Lower lobe of right lung (tissue), 2 donors: ENCODE data around the gene SPATA12. TPM values are rescaled to one million over a fixed set of nuclear protein-coding genes. Genes with fewer than 3 reads are reported as not detected.
A peak's percentile ranks its signal among the peaks of the same experiment; 100 is the strongest.

Experiments
- ATAC-seq, 2 donors: fragments of 200-7000 bp; cut with Tn5 transposase; one replicate each; pipeline ENCODE4 v1.9.1; 2020 to 2022; ENCODE audit warnings: mild to moderate bottlenecking in 2 of 2, moderate library complexity in 2 of 2
- DNase-seq: peaks from one replicate; pipeline ENCODE4 v3.0.0-alpha.2; 2020
- H3K27ac ChIP-seq: fragments of 200-600 bp; one replicate; pipeline ENCODE4 v1.8.0; 2022
- H3K27me3 ChIP-seq: fragments of 200-600 bp; one replicate; pipeline ENCODE4 v1.8.0; 2022; ENCODE audit warnings: low read depth
- H3K36me3 ChIP-seq: fragments of 200-600 bp; one replicate; pipeline ENCODE4 v1.8.0; 2022; ENCODE audit warnings: mild to moderate bottlenecking
- H3K4me1 ChIP-seq: fragments of 200-600 bp; one replicate; pipeline ENCODE4 v1.8.0; 2022
- H3K4me3 ChIP-seq: fragments of 200-600 bp; one replicate; pipeline ENCODE4 v1.8.0; 2022; ENCODE audit warnings: mild to moderate bottlenecking
- H3K9me3 ChIP-seq: fragments of 200-600 bp; one replicate; pipeline ENCODE4 v1.8.0; 2022
- CTCF ChIP-seq: fragments of 200-600 bp; IDR thresholded peaks from one replicate; pipeline ENCODE4 v1.8.0; 2022; ENCODE audit warnings: antibody characterized with exemption, mild to moderate bottlenecking
- intact Hi-C: fragments of 100-400 bp; cut with DNase I; formaldehyde crosslinking; loops from one replicate; pipeline ENCODE4 v1.11.0; 2022
- total RNA-seq: library from RNA; stranded (reverse); fragmentation: NEBNext Ultra II Directional; extraction: Animal tissue kit (Norgen Biotek cat#: 25700); gene quantifications from one replicate; pipeline ENCODE4 v1.2.1, GENCODE V29; 2021
- donor health status: DM: no; HTN: yes; CAD: no; lungs with severe emphysema.

Gene SPATA12
- total RNA-seq, 1 donor from 2014 or later, result 0.15 TPM

- peaks cover 17% of the 10 kb centered on the region for H3K4me1 ChIP-seq
- H3K4me3 ChIP-seq, result no peak overlapping the region
- no peak overlapping the region for H3K27ac ChIP-seq
- intact Hi-C loops, result no loop called here
- no peak for TF ChIP-seq CTCF
- no peak for DNase-seq
- no peaks in the 10 kb centered on the region for H3K36me3 ChIP-seq
- no peaks in the 10 kb centered on the region for H3K9me3 ChIP-seq
- peak; percentile 64 to 87 for ATAC-seq
- H3K27me3 ChIP-seq, result no peaks in the 10 kb centered on the region
These were observed 8.1 kb downstream of the SPATA12 start for GRCh38 chr3:57068437-57069089.

DNA sequence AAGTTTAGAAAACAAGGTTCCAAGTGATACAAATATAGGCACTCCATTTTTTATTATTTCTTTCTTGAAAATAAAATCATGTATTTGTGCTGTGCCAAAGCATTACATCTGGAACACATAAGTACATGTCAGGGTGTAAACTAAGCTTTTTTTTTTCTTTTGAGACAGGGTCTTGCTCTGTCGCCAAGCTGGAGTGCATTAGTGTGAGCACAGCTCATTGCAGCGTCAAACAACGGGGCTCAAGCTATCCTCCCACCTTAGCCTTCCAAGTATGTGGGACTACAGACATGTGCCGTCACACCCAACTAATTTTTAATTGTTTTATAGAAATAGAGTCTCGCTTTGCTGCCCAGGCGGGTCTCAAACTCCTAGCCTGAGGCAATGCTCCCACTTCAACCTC, 9.0 kb downstream of the SPATA12 start:
- DNase-seq (no peak), ATAC-seq (no peak)
- peaks cover 8% of the 10 kb centered on the region for H3K4me1 ChIP-seq
- no peak overlapping the region for H3K27ac ChIP-seq
- TF ChIP-seq CTCF, result no peak
- no peak overlapping the region for H3K4me3 ChIP-seq
- intact Hi-C loops, result no loop called here
- H3K27me3 ChIP-seq, result no peaks in the 10 kb centered on the region
- H3K9me3 ChIP-seq, result no peaks in the 10 kb centered on the region
- no peaks in the 10 kb centered on the region for H3K36me3 ChIP-seq

GRCh38 chr3:57073628-57074027, 13.2 kb downstream of the SPATA12 start:
- H3K27ac ChIP-seq, result no peak overlapping the region
- ATAC-seq, result no peak
- no peak overlapping the region for H3K4me3 ChIP-seq
- no peaks in the 10 kb centered on the region for H3K9me3 ChIP-seq
- TF ChIP-seq CTCF, result no peak
- H3K36me3 ChIP-seq, result no peaks in the 10 kb centered on the region
- intact Hi-C loops, result no loop called here
- peaks cover 7% of the 10 kb centered on the region for H3K27me3 ChIP-seq
- peaks cover 9% of the 10 kb centered on the region for H3K4me1 ChIP-seq
- no peak for DNase-seq

GRCh38 chr3:57074135-57074534, 13.7 kb downstream of the SPATA12 start:
- no peak for DNase-seq
- peaks cover 9% of the 10 kb centered on the region for H3K4me1 ChIP-seq
- ATAC-seq, result no peak
- intact Hi-C loops, result no loop called here
- H3K27me3 ChIP-seq, result peaks cover 7% of the 10 kb centered on the region
- H3K27ac ChIP-seq, result no peak overlapping the region
- H3K36me3 ChIP-seq, result no peaks in the 10 kb centered on the region
- H3K9me3 ChIP-seq, result no peaks in the 10 kb centered on the region
- TF ChIP-seq CTCF, result no peak
- no peak overlapping the region for H3K4me3 ChIP-seq

DNA sequence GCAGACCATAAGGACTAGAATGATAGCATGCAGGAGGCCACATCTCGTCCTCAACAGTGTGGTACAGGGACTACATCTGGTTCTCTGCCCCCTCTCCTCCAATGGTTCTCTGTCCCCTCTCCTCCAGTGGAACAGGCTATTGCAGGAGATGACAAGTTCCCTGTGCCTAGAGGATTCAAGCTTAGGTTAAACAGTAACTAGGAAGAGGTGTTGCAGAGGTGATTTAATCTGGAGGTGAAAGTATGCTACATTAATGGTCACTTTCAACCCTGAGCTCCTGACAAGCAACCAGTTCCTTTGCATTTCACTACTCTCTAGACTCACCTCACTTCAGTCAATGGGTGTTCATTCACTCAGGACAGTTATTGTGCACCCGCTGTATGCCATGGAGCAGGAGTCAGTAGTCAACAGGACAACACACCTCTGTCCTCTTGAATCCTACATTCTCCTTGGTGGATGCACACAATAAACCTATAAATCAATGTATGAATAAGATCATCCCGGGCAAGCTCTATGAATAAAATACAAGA, 16.0 kb downstream of the SPATA12 start:
- H3K27ac ChIP-seq, result no peak overlapping the region
- H3K36me3 ChIP-seq, result no peaks in the 10 kb centered on the region
- no peak overlapping the region for H3K4me3 ChIP-seq
- peaks cover 9% of the 10 kb centered on the region for H3K4me1 ChIP-seq
- DNase-seq, result no peak
- intact Hi-C loops, result no loop called here
- H3K9me3 ChIP-seq, result no peaks in the 10 kb centered on the region
- TF ChIP-seq CTCF, result no peak
- H3K27me3 ChIP-seq, result peaks cover 9% of the 10 kb centered on the region
- no peak for ATAC-seq
